GM18508 (cell line): ENCODE results near the gene TRIM33.

Source experiments
- ATAC-seq: cut with Tn5 transposase; IDR thresholded peaks from one replicate; pipeline ENCODE4 v1.9.1; 2021; ENCODE audit warnings: moderate number of reproducible peaks; ENCODE audit not compliant: insufficient read depth, unreplicated experiment

TRIM33 gene

GRCh38 chr1:114511032-114511785 lies at the start of gene TRIM33:
Gene TRIM33 (minus strand): TSS chr1:114511203. CDS start chr1:114511076, 127 bp downstream.
- ATAC-seq = peak; percentile 34

- no peak for ATAC-seq
Observed at GRCh38 chr1:114559356-114559755, 48.4 kb upstream of the TRIM33 start.

GRCh38 chr1:114558544-114558943 lies 47.5 kb upstream of the TRIM33 start:
- no peak for ATAC-seq

GRCh38 chr1:114554577-114554976 lies 43.6 kb upstream of the TRIM33 start:
- ATAC-seq = no peak

- no peak for ATAC-seq
Observed at GRCh38 chr1:114552106-114552639, 41.2 kb upstream of the TRIM33 start.

- no peak for ATAC-seq
Observed at GRCh38 chr1:114551400-114551799, 40.4 kb upstream of the TRIM33 start.

- no peak for ATAC-seq
Observed at GRCh38 chr1:114550336-114550735, 39.3 kb upstream of the TRIM33 start.

- no peak for ATAC-seq
Observed at GRCh38 chr1:114549137-114549536, 38.1 kb upstream of the TRIM33 start.

GRCh38 chr1:114547076-114547475 lies 36.1 kb upstream of the TRIM33 start:
- no peak for ATAC-seq

GRCh38 chr1:114545796-114546195 lies 34.8 kb upstream of the TRIM33 start:
- ATAC-seq = no peak

- no peak for ATAC-seq
Observed at GRCh38 chr1:114545315-114545714, 34.3 kb upstream of the TRIM33 start.

GRCh38 chr1:114540821-114541220 lies 29.8 kb upstream of the TRIM33 start:
- no peak for ATAC-seq

GRCh38 chr1:114540272-114540671 lies 29.3 kb upstream of the TRIM33 start:
- no peak for ATAC-seq

GRCh38 chr1:114536043-114536442 lies 25.0 kb upstream of the TRIM33 start:
- ATAC-seq = no peak

GRCh38 chr1:114535401-114535800 lies 24.4 kb upstream of the TRIM33 start:
- ATAC-seq = no peak

- ATAC-seq = no peak
Observed at GRCh38 chr1:114531094-114531493, 20.1 kb upstream of the TRIM33 start.

GRCh38 chr1:114530224-114530623 lies 19.2 kb upstream of the TRIM33 start:
- no peak for ATAC-seq

- ATAC-seq = no peak
Observed at GRCh38 chr1:114524944-114525343, 13.9 kb upstream of the TRIM33 start.

GRCh38 chr1:114522264-114522575 lies 11.2 kb upstream of the TRIM33 start:
- ATAC-seq = no peak

GRCh38 chr1:114521396-114522263 lies 10.6 kb upstream of the TRIM33 start:
- ATAC-seq = no peak

GRCh38 chr1:114517348-114517747 lies 6.3 kb upstream of the TRIM33 start:
- no peak for ATAC-seq
